ENCODE measurements around the gene ENKUR.
"Not testable (repeated sequence)": the region's sequence is repeated elsewhere in the genome, so short reads cannot be mapped to it uniquely, and the experiment has no call there.

GRCh38 chr10:25011591-25011990 lies 4.4 kb downstream of the ENKUR start:
- TF ChIP-seq POLR2A, CTCF (IDR thresholded peaks at IDR 0.05): not testable (repeated sequence)

All from lower leg skin (tissue), 3 donors.